Epidermal melanocyte (primary cell): ENCODE data around the gene CRYBG2.

ENCODE experiments used
- DNase-seq: peaks from one replicate; pipeline ENCODE4 v3.0.0; 2011; ENCODE audit warnings: low spot score; ENCODE audit not compliant: insufficient read length

The CRYBG2 gene

DNA sequence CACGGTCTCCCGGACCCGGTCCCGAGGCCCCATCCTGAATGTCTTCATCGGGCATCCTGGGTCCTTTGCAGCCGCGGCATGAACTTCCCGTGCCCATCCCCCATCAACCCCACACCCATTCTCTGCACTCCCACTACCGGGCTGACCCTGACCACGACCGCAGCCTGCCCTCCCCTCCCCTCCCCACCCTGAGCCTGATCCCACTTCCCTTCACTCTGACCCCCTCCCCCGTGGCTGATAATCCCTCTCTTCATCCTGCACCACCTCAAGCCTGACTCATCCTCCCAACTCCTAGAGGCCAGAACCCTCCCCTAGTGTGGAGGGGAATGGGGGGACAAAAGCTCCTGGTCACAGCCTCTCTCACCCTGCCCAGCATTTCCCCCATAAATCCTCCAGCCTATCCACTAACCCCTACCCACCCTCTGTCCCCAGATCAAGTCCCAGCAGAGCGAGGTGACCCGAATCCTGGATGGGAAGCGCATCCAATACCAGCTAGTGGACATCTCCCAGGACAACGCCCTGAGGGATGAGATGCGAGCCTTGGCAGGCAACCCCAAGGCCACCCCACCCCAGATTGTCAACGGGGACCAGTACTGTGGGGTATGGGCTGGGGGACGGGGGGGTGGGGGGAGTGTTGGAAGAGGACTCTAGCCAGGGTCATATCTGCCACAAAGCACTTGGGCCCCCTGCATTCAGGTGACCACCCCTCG, 73.4 kb downstream of the CRYBG2 start:
- no peak for DNase-seq

DNA sequence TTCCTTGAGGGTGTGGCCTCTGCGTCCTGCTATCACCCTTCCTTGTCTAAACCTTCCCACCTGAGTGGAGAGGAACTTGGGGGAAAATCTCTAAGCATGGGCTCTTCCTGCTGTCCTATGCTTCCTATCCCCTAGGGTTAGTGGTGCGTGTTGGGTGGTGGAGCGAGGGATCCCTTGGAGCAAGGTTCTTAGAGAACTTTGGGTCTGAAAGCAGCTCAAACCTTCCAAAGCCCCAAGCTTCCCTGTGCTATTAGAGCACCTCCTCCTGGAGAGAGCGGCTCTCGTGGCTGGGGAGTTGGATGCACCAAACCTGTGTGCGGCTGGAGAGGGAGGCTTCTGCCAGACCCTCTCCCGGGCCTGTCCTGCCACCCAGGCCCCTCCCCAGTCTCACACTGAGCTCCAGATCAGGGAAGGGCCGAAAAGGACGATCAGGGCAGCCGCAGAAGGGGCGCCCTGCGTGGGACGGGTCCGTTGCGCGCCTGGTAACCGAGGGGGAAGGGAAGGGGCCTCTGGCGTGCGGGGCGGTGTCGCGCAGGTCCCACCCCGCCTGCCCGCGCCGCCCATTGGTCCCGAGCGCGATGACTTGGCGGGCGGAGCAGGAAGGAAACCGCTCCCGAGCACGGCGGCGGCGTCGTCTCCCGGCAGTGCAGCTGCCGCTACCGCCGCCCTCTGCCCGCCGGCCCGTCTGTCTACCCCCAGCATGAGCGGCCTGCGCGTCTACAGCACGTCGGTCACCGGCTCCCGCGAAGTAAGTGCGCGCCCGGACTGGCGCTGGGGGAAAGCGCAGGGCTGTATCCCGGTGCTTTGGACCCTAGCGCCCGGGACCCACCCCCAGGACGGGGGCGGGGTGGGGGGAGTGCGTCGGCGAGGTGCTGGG, 74.2 kb downstream of the CRYBG2 start, which contains the start of gene SH3BGRL3:
Gene SH3BGRL3, plus strand, starts transcription at position 631 of the 877 bp plus-strand sequence. Its CDS starts 70 bp downstream, at position 701.
- DNase-seq = peak; percentile 81

- DNase-seq = no peak
These were observed 75.0 kb downstream of the CRYBG2 start for GRCh38 chr1:26278724-26279455.

DNA sequence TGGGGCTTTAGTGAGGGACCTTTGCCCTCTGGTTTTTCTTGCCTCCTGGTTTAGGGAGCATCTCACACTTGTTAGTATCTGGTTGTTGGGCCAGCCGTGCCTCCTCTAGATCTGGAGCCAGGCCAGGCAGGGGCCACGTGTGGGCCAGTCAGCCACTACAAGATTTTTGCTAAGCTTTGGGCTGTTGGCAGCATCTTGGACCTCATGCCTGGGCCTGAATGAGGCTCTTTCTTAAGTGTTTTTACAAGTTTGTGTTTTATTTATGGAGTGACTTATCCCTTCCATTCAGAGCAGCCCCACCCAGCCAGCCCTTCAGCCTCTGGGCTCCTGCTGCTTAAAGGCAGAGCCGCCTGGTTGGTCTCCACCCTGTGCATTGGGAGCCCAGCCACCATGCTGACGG, 75.6 kb downstream of the CRYBG2 start:
- DNase-seq = peak; percentile 89

GRCh38 chr1:26277719-26278118, 76.2 kb downstream of the CRYBG2 start:
- DNase-seq = no peak

DNA sequence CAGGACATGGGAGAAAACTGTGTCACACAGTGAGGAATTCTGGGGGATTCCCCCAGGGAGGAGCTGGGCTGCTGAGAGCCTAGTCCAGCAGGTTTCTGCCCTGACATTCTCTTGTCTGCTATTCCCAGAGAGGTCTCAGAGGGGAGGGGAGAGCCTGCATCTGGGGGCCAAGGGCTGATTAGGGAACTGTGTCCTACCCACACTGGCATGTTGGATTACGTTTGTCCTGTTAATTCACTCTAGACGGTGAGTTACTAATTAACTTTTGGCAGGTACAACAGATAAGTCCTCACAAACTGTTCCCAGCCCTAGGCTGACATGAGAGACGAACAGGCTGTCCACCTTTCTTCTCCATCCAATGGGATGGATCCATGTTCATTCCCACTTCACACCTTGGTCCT, 76.7 kb downstream of the CRYBG2 start:
- DNase-seq = no peak

DNA sequence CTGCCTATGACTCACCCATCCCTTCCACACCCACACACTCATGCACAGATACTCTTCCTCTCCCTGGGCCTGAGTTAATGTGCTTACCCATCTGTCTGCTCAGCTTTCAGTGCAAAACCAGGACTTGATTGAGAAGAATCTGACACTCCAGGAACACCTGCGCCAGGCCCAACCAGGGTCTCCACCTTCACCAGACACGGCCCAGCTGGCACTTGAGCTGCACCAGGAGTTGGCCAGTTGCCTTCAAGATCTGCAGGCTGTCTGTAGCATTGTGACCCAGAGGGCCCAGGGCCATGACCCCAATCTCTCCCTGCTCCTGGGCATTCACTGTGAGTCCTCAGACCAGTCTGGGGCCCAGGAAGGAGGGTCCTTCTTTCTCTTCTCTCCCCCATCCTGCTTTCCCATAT, 77.5 kb downstream of the CRYBG2 start:
- no peak for DNase-seq

DNA sequence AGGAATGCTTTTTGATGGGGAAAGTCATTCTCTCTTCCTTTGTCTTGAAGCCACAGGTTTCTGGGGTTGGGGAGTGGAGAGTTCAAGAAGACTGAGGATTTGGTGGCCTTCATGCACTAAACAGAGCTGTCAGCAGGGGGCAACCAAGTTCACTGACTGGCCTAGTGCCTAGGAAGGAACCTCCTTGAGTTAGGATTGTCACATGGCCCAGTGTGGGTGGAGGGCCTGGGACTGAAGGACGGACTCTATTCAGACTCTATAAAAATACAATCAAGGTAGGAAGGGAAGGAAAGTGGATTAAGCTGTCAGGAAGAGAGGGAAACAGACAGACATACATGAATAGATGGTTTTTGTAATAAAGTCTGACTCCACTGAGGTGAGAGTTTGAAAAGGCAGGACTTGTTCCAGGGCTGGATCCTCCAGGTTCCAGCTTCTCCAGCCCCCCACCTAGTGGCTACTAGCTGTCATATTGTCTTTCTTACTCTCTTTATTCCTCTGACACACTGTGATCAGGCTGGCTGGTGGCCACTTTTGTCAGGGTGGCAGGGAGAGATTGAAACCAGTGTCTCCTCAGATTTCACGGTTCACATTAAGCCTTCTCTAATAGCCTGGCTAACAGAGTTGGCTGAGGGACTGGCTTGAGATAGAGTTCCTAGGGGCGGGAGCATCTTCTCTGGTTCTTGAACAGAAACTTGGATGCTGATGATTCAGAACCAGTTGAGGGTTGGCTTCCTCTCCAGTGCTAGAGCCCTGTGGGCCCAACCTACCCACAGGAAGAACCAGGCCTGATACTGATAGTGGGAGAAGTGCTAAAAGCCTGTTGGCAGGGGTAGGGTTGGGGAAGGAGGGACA, 78.1 kb downstream of the CRYBG2 start:
- DNase-seq = peak; percentile 72

DNA sequence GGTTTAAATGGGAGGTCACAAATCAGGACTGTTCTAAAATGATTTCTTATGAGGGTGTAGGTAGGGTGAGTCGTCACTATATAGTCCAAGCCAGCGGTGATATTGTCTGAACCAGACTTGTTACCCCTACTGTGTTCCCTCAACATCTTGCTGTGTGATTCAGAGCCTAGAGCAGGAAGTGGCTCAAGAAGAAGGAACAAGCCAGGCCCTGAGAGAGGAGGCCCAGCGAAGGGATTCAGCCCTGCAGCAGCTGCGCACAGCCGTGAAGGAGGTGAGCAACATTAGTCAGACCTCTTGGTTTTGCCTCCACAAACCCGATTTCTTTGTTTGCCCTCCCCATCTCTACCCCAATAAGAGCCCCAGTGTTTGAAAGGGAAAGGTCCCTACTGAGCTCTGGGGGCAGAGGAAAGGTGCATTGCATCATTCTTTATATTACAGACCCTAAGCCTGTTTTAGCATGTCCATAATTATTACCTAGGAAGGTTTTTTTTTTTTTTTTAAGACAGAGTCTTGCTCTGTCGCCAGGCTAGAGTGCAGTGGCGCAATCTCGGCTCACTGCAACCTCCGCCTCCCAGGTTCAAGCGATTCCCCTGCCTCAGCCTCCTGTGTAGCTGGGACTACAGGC, 79.0 kb downstream of the CRYBG2 start:
- no peak for DNase-seq
